K562 (cell line): ENCODE measurements around the gene CYLD. TPM values are rescaled to one million over a fixed set of nuclear protein-coding genes. Genes with fewer than 3 reads are reported as not detected.

Source experiments
- DEAF1 ChIP-seq: fragments of 450-650 bp; formaldehyde crosslinking; IDR thresholded peaks from 2 replicates; pipeline ENCODE4 v1.4.0; 2020; ENCODE audit warnings: mild to moderate bottlenecking, moderate library complexity
- HDAC2 ChIP-seq: fragments of 450-650 bp; IDR thresholded peaks from 2 replicates; pipeline ENCODE4 v1.6.1; 2016; ENCODE audit warnings: mild to moderate bottlenecking
- POLR2H ChIP-seq: IDR thresholded peaks from 2 replicates; pipeline ENCODE4 v1.6.1; 2016; ENCODE audit warnings: missing genetic modification characterization, low read depth, mild to moderate bottlenecking, control low read depth, missing compliant biosample characterization, moderate library complexity
- PTRF ChIP-seq: fragments of 450-650 bp; IDR thresholded peaks from 2 replicates; pipeline ENCODE4 v1.6.1; 2016; ENCODE audit warnings: mild to moderate bottlenecking, missing genetic modification characterization, missing compliant biosample characterization
- STAT6 ChIP-seq: sonication (generic); formaldehyde crosslinking; IDR thresholded peaks from 2 replicates; pipeline ENCODE4 v1.8.1; 2023; ENCODE audit warnings: mild to moderate bottlenecking, missing genetic modification reagents
- ZNF384 ChIP-seq: IDR thresholded peaks from 2 replicates; pipeline ENCODE4 v1.6.1; 2012; ENCODE audit warnings: low read depth, low read length, improper control_type of control experiment
- polyA plus RNA-seq, 8 experiments: library from polyadenylated mRNA; depleted of rRNA in 4 of 8; stranded (reverse) in 5 of 8; unstranded in 3 of 8; fragments of >200 nt; fragmentation: Nextera tagmentation in 2 of 8; fragmentation: Illumina TruSeq in 1 of 8; extraction: Ambion mirVana in 2 of 8; extraction: Trizol in 1 of 8; gene quantifications; 2 replicates each; pipeline versions ENCODE4 v1.2.1 to v1.2.3, GENCODE V29; 2011 to 2014; ENCODE audit warnings: inconsistent platforms in 1 of 8, missing spikeins in 1 of 8
- total RNA-seq, 7 experiments: library from RNA; depleted of rRNA in 6 of 7; stranded (reverse); fragments of >200 nt in 6 of 7; fragmentation: Illumina TruSeq in 2 of 7; extraction: Trizol in 2 of 7; gene quantifications; 2 replicates each; pipeline versions ENCODE4 v1.2.1 to v1.2.3, GENCODE V29; 2011 to 2021; ENCODE audit warnings: low replicate concordance in 1 of 7

The CYLD gene
- total and polyA plus RNA-seq, 9 of the 15 experiments (the other 6 are each of a cell fraction or from before 2014, with no cell fraction given) = 3.4 to 7.4 (median 5.3) TPM

DNA sequence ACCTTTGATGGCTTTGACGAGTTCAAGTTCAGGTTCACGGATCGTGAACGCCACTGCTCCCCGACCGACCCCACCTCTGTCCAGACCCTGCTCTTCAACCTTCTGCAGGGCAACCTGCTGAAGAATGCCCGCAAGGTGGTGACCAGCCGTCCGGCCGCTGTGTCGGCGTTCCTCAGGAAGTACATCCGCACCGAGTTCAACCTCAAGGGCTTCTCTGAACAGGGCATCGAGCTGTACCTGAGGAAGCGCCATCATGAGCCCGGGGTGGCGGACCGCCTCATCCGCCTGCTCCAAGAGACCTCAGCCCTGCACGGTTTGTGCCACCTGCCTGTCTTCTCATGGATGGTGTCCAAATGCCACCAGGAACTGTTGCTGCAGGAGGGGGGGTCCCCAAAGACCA is 30.8 kb upstream of the CYLD start (continued):
- no peak for TF ChIP-seq PTRF (tag)
- no peak for TF ChIP-seq STAT6
- TF ChIP-seq ZNF384 = no peak
- no peak for TF ChIP-seq DEAF1 (CRISPR knock-in tag)
- TF ChIP-seq POLR2H (tag) = no peak
- no peak for TF ChIP-seq HDAC2
- TF ChIP-seq, all 486 proteins: peak for 0
